Central memory CD8-positive, alpha-beta T cell (primary cell): ENCODE data around the gene KCNT1.
A peak's percentile ranks its signal among the peaks of the same experiment; 100 is the strongest.

Experiments
- ATAC-seq: fragments of 150-1000 bp; cut with Tn5 transposase; replicated peaks from 2 replicates; pipeline ENCODE4 v1.10.0; 2022; ENCODE audit warnings: mild to moderate bottlenecking, moderate FRiP score, moderate number of reproducible peaks; ENCODE audit not compliant: poor library complexity, severe bottlenecking; ENCODE audit errors: extremely low read depth
- DNase-seq, 2 donors: peaks; one replicate each; pipeline ENCODE4 v3.0.0; 2021; ENCODE audit warnings: low spot score in 2 of 2
- H3K27ac Mint-ChIP-seq: one replicate; pipeline ENCODE4 v1.8.0; 2022; ENCODE audit warnings: low read depth, mild to moderate bottlenecking, moderate library complexity, mixed read lengths
- H3K27me3 Mint-ChIP-seq: one replicate; pipeline ENCODE4 v1.8.0; 2022; ENCODE audit warnings: mixed read lengths
- H3K36me3 Mint-ChIP-seq: one replicate; pipeline ENCODE4 v1.8.0; 2022; ENCODE audit warnings: mild to moderate bottlenecking, moderate library complexity, mixed read lengths; ENCODE audit not compliant: insufficient read depth
- H3K4me1 Mint-ChIP-seq: one replicate; pipeline ENCODE4 v1.8.0; 2022; ENCODE audit warnings: mixed read lengths
- H3K4me3 Mint-ChIP-seq: one replicate; pipeline ENCODE4 v1.8.0; 2022; ENCODE audit warnings: mild to moderate bottlenecking, moderate library complexity, mixed read lengths
- H3K9me3 Mint-ChIP-seq: one replicate; pipeline ENCODE4 v1.8.0; 2022; ENCODE audit warnings: mixed read lengths

Gene KCNT1

DNA sequence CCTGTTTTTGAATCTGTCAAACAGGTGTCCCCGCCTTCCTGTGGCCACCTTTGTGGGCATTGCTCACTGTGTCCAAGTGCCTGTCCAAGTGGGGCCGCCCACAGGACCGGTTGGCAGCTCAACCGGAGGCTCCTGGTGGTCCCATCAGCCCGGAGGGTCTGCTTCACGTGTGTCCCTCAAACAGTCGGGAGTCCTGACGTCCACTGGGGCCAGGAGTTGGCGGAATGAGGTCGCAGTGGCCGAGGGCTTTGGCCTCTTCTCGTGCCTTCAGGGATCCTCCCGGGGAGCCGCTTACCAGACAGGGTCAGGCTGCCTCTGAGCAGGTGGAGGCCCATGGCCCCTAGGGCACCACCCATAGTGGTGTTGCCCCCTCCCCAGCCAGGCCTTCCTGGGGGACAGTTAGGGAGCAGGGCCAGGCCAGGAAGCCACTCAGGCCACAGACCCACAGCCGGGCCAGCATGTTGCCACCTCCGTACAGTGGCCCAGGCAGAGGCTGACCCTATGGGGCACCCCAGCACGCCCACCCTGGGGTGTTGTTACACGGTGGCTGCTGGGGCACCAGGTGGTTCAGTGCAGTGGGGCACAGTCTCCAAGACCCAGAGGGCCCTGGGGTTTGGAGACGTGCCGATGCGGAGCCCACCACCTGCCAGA lies 69.5 kb downstream of the KCNT1 start:
- no peak overlapping the region for H3K4me3 Mint-ChIP-seq
- no peaks in the 10 kb centered on the region for H3K36me3 Mint-ChIP-seq
- DNase-seq (no peak), ATAC-seq (no peak)
- no peaks in the 10 kb centered on the region for H3K9me3 Mint-ChIP-seq
- H3K27me3 Mint-ChIP-seq = no peaks in the 10 kb centered on the region
- H3K27ac Mint-ChIP-seq = no peak overlapping the region
- no peaks in the 10 kb centered on the region for H3K4me1 Mint-ChIP-seq

DNA sequence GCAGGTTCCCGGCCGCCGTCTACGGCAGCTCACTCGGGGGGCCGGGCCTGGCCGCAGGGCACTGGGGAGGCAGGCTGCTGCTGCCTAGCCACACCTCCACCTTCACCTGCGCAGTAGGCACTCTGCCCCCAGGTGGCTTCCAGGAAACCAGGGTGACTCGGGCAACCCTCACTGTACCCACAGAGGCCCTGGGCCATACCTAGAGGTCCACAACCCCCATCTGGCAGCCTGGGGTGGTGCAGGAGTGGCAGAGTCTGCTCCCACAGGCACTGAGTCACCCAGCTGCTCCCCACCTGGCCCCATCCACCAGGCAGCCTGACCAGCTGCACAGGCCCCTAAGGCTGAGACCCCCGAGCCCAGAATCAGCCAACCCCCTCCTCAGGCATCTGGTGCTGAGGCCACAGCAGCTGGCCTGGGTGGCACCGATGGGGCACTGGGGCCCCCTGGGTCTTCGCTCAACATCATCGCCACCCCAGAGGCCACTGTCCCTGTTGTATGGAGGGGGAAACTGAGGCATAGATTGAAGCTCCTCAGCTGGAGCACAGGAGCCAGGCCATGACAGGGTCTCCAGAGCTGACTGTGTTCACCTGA lies 70.2 kb downstream of the KCNT1 start:
- Mint-ChIP-seq H3K4me1 (no peaks in the 10 kb centered on the region), H3K27ac (no peak overlapping the region), H3K9me3 (no peaks in the 10 kb centered on the region), H3K4me3 (no peak overlapping the region), H3K36me3 (no peaks in the 10 kb centered on the region), H3K27me3 (no peaks in the 10 kb centered on the region)
- ATAC-seq (no peak), DNase-seq (no peak)

DNA sequence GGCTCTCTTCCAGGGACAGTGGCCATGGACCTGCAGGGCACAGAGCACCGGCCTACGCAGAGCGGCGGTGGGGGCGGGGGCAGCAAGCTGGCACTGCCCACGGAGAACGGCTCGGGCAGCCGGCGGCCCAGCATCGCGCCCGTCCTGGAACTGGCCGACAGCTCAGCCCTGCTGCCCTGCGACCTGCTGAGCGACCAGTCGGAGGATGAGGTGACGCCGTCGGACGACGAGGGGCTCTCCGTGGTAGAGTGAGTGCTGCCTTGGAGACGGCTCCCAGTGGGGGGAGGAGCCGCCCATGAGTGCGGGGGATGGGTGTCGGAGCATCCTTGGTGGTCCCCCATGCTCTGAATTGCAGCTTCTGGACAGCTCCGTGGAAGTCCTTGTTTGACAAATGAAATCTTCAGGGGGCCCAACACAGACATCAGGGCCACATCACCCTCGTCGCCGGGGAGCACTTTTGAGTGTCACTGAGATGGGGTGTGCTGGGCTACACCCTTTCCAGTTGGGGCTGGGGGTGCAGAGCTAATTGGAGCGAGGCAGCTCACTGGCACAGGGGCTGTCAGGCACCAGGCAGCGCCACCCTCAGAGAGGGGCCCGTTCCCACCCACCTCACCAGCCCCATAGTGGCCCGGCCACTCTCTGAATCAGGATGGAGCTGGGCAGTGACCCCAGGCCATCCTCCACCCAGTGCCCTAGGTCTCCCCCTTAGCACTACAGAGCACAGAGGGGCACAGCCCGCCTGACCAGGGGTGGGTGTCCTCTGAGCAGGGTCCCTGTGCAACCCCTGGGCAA lies 70.9 kb downstream of the KCNT1 start:
- no peaks in the 10 kb centered on the region for H3K27me3 Mint-ChIP-seq
- no peak overlapping the region for H3K4me3 Mint-ChIP-seq
- no peaks in the 10 kb centered on the region for H3K4me1 Mint-ChIP-seq
- no peak overlapping the region for H3K27ac Mint-ChIP-seq
- no peaks in the 10 kb centered on the region for H3K36me3 Mint-ChIP-seq
- ATAC-seq = no peak
- DNase-seq = no peak
- no peaks in the 10 kb centered on the region for H3K9me3 Mint-ChIP-seq

DNA sequence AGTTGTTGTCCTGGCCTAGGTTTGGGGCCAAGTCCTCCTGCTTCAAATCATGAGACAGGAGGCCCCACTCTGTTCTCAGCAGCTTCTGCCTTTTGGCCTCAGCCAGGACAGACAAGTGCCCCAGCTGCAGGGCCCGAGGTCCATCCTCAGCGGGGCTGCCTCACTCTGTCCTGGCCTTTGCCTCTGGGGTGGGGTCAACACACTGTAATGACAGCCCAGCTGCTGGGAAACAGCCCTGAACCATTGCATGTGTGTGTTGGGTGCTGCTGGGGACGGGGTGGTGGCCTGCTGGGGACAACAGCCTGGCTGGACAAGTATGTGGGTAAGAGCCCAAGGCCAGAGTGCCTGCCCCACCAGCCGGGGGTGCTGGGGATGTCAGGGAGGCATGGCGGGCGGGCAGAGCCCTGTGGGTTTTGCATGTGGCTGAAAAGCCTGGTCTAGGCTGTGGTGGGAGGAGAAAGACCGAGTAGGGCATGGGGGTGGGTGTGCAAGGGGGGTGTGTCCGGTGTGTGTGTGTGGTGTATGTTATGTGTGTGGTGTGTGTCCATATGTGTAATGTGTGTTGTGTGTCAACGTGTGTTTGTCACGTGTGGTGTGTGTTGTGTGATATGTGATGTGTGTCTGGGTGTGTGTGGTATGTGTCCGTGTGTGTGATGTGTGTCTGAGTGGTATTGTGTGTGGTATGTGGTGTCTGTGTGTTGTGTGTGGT lies 71.7 kb downstream of the KCNT1 start:
- H3K4me1 Mint-ChIP-seq = no peaks in the 10 kb centered on the region
- no peaks in the 10 kb centered on the region for H3K27me3 Mint-ChIP-seq
- no peak for ATAC-seq
- no peak overlapping the region for H3K4me3 Mint-ChIP-seq
- H3K36me3 Mint-ChIP-seq = no peaks in the 10 kb centered on the region
- DNase-seq = no peak
- no peaks in the 10 kb centered on the region for H3K9me3 Mint-ChIP-seq
- no peak overlapping the region for H3K27ac Mint-ChIP-seq

DNA sequence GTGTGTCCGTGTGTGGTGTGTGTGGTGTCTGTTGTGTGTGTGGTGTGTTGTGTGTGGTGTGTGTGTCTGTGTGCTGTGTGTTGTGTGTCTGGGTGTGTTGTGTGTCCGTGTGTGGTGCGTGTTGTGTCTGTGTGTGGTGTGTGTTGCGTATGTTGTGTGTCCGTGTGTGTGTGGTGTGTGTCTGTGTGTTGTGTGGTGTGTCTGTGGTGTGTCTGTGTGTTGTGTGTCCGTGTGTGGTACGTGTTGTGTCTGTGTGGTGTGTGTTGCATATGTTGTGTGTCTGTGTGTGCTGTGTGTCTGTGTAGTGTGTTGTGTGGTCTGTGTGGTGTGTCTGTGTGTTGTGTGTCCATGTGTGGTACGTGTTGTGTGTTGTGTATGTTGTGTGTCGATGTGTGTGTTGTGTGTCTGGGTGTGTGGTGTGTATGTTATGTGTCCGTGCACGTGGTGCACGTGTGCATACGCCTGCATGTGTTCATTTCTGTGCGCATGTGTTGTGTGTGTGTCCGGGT lies 72.3 kb downstream of the KCNT1 start:
- H3K9me3 Mint-ChIP-seq = no peaks in the 10 kb centered on the region
- ATAC-seq (no peak), DNase-seq (no peak)
- no peaks in the 10 kb centered on the region for H3K4me1 Mint-ChIP-seq
- no peak overlapping the region for H3K27ac Mint-ChIP-seq
- no peaks in the 10 kb centered on the region for H3K36me3 Mint-ChIP-seq
- no peaks in the 10 kb centered on the region for H3K27me3 Mint-ChIP-seq
- H3K4me3 Mint-ChIP-seq = no peak overlapping the region

DNA sequence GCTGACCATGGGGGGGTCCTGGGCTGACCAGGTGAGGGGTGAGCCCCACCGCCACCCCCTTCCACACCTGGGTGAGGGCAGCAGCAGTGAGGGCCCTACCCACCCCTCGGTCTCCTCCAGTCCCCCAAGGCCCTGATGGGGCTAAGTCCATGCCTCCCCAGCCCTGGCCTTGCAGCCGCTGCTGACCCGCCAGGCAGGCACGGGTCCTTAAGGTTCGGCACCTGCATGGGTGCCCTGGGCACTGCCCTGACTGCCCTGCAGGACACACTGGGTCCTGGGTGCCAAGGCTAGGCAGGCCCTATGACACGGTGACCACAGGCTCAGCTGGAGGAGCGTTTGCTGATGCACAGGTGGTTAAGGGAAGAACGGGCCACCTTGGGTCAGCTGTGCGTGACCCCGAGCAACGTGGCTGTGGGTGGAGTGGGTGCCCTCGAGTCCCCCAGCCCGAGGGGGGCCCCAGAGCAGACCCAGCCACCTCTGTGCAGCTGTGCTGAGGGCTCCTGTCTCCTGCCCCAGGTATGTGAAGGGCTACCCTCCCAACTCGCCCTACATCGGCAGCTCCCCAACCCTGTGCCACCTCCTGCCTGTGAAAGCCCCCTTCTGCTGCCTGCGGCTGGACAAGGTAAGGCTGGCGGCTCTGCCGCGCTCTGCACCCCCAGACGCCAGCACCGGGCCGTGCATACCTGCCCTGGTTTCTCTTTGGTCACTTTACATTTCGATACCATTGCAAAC lies 73.0 kb downstream of the KCNT1 start:
- H3K4me1 Mint-ChIP-seq = no peaks in the 10 kb centered on the region
- DNase-seq = no peak

DNA sequence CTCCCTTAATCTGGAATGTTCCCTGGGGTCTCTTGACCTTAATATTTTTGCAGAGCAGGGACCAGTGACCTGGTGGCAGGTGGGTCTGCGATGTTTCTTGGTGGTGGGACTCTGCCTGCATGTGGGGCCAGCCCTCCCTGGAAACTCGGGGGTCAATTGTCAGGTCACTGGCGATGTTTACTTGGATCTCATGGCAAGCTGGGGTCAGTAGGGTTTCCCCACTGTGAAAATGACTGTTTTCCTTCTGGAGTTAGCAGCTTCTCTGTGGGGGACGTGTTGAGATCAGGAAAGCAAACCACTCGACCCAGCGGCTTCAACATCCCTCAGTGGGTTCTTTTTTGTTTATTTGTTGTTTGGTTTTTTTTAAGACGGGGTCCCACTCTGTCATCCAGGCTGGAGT lies 73.9 kb downstream of the KCNT1 start:
- Mint-ChIP-seq H3K4me1 (no peaks in the 10 kb centered on the region), H3K36me3 (no peaks in the 10 kb centered on the region), H3K4me3 (no peak overlapping the region), H3K27ac (no peak overlapping the region), H3K9me3 (no peaks in the 10 kb centered on the region), H3K27me3 (no peaks in the 10 kb centered on the region)
- ATAC-seq (no peak), DNase-seq (no peak)

More for the DNA sequence above, 73.0 kb downstream of the KCNT1 start:
- H3K9me3 Mint-ChIP-seq = no peaks in the 10 kb centered on the region
- H3K4me3 Mint-ChIP-seq = no peak overlapping the region
- ATAC-seq = no peak
- H3K36me3 Mint-ChIP-seq = no peaks in the 10 kb centered on the region
- H3K27ac Mint-ChIP-seq = no peak overlapping the region
- no peaks in the 10 kb centered on the region for H3K27me3 Mint-ChIP-seq

DNA sequence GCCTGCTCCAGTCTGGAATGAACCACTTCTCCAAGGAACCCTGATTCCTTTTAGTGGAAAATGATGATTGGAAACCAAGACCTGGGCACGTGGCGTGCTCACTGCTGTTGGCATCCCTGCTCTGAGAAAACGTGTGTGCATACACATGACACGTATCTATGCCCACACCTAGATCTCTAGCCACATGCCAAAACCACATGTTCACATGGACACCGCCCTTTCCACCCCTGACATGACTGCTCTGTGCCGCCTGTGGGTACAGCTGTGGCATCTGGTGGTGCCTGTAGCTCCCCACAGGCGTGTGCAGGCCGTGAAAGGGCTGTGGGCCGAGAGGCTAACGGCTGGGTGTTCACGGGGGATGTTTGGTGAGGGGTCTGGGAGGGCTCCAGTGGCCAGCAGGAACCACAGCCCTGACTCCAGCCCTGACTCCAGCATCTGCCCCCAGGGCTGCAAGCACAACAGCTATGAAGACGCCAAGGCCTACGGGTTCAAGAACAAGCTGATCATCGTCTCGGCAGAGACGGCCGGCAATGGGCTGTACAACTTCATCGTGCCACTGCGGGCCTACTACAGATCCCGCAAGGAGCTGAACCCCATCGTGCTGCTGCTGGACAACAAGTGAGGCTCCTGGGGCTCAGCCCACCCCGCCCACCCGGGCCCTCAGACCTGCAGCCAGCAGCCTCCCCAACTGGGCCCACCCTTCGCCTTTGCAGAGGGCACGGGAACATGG lies 75.1 kb downstream of the KCNT1 start:
- DNase-seq (peak in 1 of 2 donors; percentile 29), ATAC-seq (peak; percentile 82)
- Mint-ChIP-seq H3K27me3 (no peaks in the 10 kb centered on the region), H3K36me3 (no peaks in the 10 kb centered on the region), H3K4me1 (no peaks in the 10 kb centered on the region), H3K27ac (no peak overlapping the region), H3K4me3 (no peak overlapping the region), H3K9me3 (no peaks in the 10 kb centered on the region)

DNA sequence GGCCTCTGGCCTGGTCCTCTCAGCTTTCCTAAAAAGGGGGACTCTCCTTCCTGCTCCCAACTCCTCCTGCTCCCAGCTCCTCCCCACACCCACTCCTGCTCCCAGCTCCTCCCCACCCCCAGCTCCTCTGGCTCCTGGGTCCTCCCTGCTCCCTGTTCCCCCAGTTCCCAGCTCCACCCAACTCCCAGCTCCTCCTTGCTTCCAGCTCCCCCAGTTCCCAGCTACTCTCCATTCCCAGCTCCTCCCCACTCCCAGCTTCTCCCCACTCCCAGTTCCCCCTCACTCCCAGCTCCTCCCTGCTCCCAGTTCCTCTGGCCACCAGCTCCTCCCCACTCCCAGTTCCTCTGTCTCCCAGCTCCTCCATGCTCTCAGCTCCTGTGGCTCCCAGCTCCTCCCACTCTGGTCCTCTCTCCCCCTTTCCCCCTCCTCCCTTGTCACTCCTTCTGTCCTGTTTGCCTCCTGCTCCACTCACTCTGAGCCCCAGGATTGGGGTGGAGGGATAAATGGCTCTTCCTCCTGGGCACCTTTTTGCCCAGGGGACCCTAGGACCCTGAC lies 75.7 kb downstream of the KCNT1 start:
- Mint-ChIP-seq H3K36me3 (no peaks in the 10 kb centered on the region), H3K9me3 (no peaks in the 10 kb centered on the region), H3K4me3 (no peak overlapping the region), H3K27ac (no peak overlapping the region), H3K4me1 (no peaks in the 10 kb centered on the region), H3K27me3 (no peaks in the 10 kb centered on the region)
- DNase-seq (no peak), ATAC-seq (no peak)

DNA sequence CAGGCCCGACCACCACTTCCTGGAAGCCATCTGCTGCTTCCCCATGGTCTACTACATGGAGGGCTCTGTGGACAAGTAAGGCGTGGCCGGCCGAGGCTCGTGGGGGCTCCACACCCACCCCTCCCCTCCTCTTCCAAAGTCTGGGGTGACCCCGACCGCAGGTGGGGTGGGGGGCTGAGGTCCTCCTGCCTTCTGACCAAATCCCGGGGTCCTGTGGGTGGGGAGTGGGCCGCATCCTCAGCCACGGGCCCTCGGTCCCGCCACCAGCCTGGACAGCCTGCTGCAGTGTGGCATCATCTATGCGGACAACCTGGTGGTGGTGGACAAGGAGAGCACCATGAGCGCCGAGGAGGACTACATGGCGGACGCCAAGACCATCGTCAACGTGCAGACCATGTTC lies 76.4 kb downstream of the KCNT1 start:
- no peaks in the 10 kb centered on the region for H3K9me3 Mint-ChIP-seq
- H3K27me3 Mint-ChIP-seq = no peaks in the 10 kb centered on the region
- no peak for ATAC-seq

DNA sequence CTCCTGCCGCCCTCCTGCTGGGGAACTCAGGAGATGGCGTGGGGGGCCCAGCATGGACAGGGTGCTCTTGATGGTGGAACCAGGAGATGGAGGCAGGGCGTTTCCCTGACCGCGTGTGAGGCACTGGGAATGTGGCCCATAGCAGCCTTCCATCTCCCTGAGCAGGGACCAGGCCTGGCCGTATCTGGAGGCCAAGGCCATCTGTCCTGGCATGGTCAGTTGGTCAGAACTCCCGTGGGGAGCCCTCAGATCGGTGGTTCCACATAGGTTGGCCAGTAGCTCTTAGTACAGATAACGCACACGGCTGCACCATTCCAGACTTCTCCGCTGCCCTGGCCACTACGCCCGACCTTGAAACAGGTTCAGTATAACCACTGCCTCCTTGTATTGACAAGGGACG lies 77.6 kb downstream of the KCNT1 start:
- DNase-seq = no peak
- H3K9me3 Mint-ChIP-seq = no peaks in the 10 kb centered on the region

More for the DNA sequence above, 76.4 kb downstream of the KCNT1 start:
- Mint-ChIP-seq H3K27ac (no peak overlapping the region), H3K36me3 (no peaks in the 10 kb centered on the region), H3K4me3 (no peak overlapping the region), H3K4me1 (no peaks in the 10 kb centered on the region)
- no peak for DNase-seq

More for the DNA sequence above, 77.6 kb downstream of the KCNT1 start:
- Mint-ChIP-seq H3K27ac (no peak overlapping the region), H3K4me3 (no peak overlapping the region), H3K4me1 (no peaks in the 10 kb centered on the region), H3K27me3 (no peaks in the 10 kb centered on the region), H3K36me3 (no peaks in the 10 kb centered on the region)
- ATAC-seq = no peak
